ENCODE data around the gene CD81.

The CD81 gene

DNA sequence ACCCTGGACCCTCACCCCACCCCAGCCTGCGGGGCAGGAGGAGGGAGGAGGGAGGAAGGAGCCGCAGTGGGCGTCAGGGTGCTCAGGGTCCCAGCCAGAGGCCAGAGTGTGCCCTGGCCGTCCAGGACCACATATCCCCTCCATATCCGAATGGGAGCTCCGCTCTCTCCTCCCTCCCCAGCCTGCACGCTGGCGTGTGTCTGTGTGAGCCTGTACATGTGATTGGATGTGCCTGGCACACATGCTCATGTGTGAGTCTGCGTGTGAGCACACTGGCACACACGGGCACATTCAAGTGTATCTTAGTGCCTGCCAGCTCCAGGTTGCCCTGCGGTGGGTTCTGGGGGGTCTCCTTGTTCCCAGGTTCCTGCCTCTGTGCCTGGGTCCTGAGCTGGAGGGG, 31.6 kb downstream of the CD81 start:
- DNase-seq, result no peak

GRCh38 chr11:2409126-2409525, 32.0 kb downstream of the CD81 start:
- DNase-seq, result no peak

- no peak for DNase-seq
Observed at GRCh38 chr11:2409611-2410468, 32.7 kb downstream of the CD81 start.

DNA sequence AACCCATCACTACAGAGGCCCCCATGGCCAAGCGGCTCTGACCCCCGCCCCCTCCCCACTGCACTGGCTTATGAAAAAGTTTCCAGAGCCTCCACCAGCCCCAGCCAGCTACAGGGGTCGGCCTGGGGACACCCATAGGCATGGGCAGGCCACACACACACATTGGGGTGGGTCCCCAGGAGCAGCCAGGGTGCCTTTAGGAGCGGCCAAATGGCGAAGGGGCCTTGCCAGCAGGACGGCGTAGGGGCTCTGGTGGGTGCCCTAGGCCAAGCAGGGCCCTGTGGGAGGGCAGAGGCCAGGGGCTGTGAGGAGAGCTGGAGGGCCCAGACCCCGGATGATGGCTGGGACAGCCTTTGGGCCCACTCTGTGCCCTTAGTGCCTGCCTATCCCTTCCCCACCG, 33.5 kb downstream of the CD81 start:
- no peak for DNase-seq

- no peak for DNase-seq
Observed at GRCh38 chr11:2411446-2412305, 34.6 kb downstream of the CD81 start.

GRCh38 chr11:2412323-2412722, 35.2 kb downstream of the CD81 start:
- no peak for DNase-seq

- DNase-seq, result no peak
Observed at GRCh38 chr11:2413742-2414579, 36.9 kb downstream of the CD81 start.

- no peak for DNase-seq
Observed at GRCh38 chr11:2414616-2415015, 37.5 kb downstream of the CD81 start.

DNA sequence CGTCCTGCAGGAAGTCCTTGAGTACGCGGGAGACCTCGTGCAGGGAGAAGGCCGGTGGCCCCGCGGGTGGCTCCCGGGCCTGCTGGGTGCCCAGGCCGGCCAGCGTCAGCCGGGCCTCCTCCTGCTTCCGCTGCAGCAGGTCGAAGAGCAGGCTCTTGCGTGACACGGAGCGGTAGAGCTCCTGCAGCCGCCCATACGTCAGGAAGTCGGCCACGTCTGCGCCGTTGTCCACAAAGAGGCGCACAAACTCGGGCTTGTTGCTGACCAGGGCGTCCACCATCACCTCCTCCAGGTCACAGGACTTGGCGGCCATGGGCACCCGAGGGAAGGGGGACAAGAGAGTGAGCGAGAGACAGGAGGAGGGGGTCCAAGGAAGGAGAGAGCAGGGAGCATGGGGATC, 38.1 kb downstream of the CD81 start:
- no peak for DNase-seq

GRCh38 chr11:2415601-2416380, 38.7 kb downstream of the CD81 start:
- DNase-seq, result no peak

GRCh38 chr11:2416765-2417164, 39.7 kb downstream of the CD81 start:
- no peak for DNase-seq

- DNase-seq, result no peak
Observed at GRCh38 chr11:2417856-2418692, 41.0 kb downstream of the CD81 start.

GRCh38 chr11:2418693-2419360, 41.7 kb downstream of the CD81 start:
- no peak for DNase-seq

DNA sequence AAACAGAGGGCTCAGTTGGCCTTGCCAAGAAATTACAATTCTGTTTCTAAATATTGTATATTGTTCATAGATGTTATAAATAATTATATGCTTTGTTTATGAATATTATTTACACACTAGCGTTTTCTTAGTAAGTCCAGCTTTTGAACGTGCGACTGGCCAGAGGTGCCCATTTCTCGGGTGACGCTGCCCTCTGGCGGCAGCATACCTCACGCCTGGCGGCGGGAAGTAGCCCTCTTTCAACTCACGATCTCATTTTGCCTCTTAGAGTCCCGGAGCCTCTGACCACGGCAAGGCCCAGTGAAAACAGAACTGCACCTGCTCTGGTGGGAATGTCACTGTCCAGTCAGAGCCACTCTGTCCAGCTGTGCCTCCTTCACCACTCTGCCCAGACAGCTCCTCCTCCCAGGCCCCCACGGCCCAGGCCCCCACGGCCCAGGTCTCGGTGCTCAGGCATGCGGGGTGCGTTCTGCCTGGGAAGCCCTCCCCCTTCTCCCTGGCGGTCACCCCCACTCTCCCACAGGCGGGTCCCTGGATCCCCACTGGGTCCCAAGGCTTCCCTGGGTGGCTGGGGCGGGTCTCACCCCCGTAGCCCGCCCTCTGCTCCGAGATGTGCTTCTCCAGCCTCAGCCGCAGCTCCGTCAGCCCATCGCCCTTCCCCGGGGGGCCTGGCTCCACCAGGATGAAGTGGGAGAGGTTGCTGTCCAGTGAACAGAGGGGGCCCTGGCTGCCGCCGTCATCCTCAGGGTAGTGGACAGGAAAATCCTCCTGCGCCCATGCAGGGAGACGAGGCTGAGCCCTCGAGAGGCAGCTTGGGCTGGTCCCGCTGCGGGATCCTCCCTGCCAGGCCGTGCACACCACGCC, 42.8 kb downstream of the CD81 start:
- DNase-seq, result peak; percentile 15 to 52

DNA sequence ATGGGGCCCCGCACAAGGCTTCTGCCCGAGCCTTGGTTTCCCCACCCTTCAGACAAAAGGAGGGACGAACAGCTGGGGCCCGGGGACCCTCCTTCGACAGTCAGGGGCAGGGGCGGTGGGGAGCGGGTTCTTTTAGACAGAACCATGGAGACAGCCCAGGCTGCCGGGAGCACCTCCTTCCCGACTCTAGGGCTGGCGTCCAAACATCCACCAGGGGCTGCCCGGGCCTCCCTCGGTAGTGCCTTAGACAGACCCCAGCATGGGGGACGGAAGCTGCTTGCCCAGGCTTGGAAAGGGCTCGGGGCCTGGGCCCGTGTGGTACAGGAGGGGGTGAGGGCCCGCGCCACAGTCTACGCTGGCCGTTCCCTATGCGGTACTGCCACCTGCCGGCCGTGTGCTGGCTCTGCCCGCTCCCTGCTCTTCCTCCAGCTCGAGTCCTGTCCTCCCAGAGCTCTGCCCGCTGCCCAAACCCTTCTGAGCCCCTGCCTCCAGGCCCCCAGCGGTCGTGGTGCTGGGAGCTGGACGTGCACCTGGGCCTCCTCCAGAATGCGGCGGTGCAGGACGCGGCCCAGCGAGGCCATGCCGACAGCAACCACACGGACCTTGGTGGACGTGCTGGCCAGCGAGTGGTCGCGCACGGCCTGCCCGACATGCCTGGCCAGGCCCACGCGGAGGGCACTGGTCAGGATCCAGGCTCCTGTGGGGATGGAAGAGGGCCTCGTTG, 43.6 kb downstream of the CD81 start:
- peak; percentile 61 to 63 for DNase-seq

DNA sequence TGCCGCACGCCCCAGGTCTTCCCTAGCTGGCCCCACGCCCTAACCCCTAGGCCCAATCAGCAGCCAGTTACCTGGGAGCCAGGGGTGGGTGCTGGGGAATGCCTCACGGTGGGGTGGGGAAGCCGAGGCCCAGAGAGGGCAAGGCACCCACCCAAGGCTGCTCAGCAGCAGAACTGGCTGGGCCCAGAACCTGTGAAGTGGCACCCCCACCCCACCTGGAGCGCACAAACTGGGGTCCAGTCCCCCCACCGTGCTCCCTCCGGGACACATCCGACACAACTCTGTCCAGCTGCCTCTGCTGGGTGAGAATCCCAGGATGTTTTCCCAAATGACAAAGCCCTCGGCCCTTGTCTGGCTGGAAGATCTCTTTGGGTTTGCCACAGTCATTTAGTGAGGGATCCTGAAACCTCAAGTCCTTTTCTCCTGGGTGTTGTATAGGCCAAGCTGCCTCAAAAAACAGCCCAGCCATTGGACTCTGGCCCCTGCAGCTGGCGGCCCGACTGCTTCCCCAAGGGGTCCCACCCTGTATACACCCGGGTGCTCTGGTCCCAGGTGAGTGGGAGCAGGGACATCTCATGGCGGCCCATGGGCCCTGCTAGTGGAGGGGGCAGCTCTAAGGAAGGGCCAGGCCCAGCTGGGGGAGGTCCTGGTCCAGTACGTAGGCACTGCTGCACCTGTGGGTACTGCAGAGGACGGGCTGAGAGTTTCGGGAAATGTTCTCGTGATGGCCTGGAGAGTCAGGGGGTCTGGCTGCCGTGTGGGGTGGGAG, 44.3 kb downstream of the CD81 start:
- DNase-seq, result no peak

- no peak for DNase-seq
Observed at GRCh38 chr11:2421996-2422395, 44.9 kb downstream of the CD81 start.
